ENCODE data around the gene PKN1.

GRCh38 chr19:14496834-14497227 is 63.7 kb downstream of the PKN1 start:
- no peak for TF ChIP-seq CTCF (IDR thresholded peaks at IDR 0.05; ENCODE audit: insufficient read depth, low read length)
- no peak for TF ChIP-seq REST (IDR thresholded peaks at IDR 0.05; ENCODE audit: insufficient replicate concordance, low read depth)

All from HL-60 (cell line).